ENCODE data around the gene PPHLN1.

PPHLN1 gene

DNA sequence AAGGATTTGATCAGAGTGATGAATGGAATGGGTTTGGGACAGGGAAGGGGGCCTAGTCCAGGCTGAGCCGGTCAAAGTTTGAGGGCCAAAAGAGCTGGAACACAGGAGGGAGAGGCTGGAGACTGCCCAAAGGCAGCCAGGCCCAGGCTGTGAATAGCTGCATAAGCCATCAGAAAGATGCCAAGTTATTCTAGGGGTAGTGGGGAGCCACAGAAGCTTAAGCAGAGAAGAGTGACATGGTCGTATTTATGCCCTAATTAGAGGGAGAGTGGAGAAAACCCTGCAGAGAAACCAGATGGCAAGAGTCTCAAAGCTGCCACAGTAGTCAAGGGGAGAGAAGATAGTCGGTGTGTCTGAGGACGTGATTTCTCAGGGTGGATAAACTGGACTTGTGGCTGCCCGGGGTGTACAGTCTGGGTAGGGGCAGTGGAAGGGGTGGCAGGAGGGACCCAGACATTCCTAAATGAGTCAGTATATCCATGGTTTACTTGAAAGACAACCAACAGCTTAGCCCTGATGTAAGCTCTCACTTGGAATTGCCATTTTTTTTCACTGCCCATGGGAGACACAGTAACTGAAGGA lies 164.4 kb downstream of the PPHLN1 start:
- DNase-seq = no peak

Data from activated T-cell treated with anti-CD3 and anti-CD28 coated beads for 4 hours (primary cell).